NB4 (cell line): ENCODE data around the gene TBC1D22A.

Experiments used
- POLR2A ChIP-seq: IDR thresholded peaks from 2 replicates; pipeline ENCODE4 v1.6.1; 2011; ENCODE audit warnings: mild to moderate bottlenecking; ENCODE audit not compliant: insufficient read length; ENCODE audit errors: extremely low read depth
- TF ChIP-seq, protein P1 (sequence below): IDR thresholded peaks from one replicate; pipeline ENCODE4 v1.5.1; 2012; ENCODE audit warnings: low read depth, low read length

DNA sequence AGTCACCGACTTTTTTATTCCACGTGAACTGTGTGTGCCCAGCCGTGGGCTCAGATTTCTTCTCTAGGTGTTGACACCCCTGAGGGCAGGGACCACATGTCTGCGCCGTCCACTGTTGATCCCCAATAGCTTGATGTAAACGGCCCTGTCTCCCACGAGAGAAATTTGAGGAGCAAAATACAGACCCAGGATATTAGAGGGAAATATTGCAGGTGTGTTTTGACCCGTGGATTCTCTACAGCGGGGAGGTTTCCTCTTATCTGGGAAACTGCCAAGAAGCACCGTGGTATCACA is 437.5 kb downstream of the TBC1D22A start:
- TF ChIP-seq, protein P1, sequence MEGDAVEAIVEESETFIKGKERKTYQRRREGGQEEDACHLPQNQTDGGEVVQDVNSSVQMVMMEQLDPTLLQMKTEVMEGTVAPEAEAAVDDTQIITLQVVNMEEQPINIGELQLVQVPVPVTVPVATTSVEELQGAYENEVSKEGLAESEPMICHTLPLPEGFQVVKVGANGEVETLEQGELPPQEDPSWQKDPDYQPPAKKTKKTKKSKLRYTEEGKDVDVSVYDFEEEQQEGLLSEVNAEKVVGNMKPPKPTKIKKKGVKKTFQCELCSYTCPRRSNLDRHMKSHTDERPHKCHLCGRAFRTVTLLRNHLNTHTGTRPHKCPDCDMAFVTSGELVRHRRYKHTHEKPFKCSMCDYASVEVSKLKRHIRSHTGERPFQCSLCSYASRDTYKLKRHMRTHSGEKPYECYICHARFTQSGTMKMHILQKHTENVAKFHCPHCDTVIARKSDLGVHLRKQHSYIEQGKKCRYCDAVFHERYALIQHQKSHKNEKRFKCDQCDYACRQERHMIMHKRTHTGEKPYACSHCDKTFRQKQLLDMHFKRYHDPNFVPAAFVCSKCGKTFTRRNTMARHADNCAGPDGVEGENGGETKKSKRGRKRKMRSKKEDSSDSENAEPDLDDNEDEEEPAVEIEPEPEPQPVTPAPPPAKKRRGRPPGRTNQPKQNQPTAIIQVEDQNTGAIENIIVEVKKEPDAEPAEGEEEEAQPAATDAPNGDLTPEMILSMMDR, result no peak
- no peak for TF ChIP-seq POLR2A
